Activated T-helper 1 cell treated with anti-CD3 and anti-CD28 coated beads, Interleukin-12 subunit alpha, Interleukin-12 subunit beta, Interleukin-2, Interleukin-4 antibody, amounts not matched to agents 30 ng/mL and 10 ng/mL and 1 ng/mL, durations not matched to agents 14 hours and 24 hours and 36 hours (primary cell): ENCODE results near the gene WDR37. TPM values are rescaled to one million over a fixed set of nuclear protein-coding genes. Genes with fewer than 3 reads are reported as not detected.
A peak's percentile ranks its signal among the peaks of the same experiment; 100 is the strongest.

ENCODE experiments used
- DNase-seq: peaks from one replicate; pipeline ENCODE4 v3.0.0; 2021; ENCODE audit warnings: low spot score
- H3K27ac Mint-ChIP-seq: one replicate; pipeline ENCODE4 v1.8.0; 2021; ENCODE audit warnings: mild to moderate bottlenecking, mixed read lengths
- H3K27me3 Mint-ChIP-seq: one replicate; pipeline ENCODE4 v1.8.0; 2022; ENCODE audit warnings: mild to moderate bottlenecking, moderate library complexity, mixed read lengths; ENCODE audit not compliant: insufficient read depth
- H3K36me3 Mint-ChIP-seq: one replicate; pipeline ENCODE4 v1.8.0; 2021; ENCODE audit warnings: low read depth, mixed read lengths
- H3K4me1 Mint-ChIP-seq: one replicate; pipeline ENCODE4 v1.8.0; 2021; ENCODE audit warnings: low read depth, mixed read lengths
- H3K4me3 Mint-ChIP-seq: one replicate; pipeline ENCODE4 v1.8.0; 2021; ENCODE audit warnings: mild to moderate bottlenecking, moderate library complexity, mixed read lengths
- H3K9me3 Mint-ChIP-seq: one replicate; pipeline ENCODE4 v1.8.0; 2021; ENCODE audit warnings: mixed read lengths
- intact Hi-C: fragments of 100-400 bp; cut with micrococcal nuclease; formaldehyde crosslinking; loops from one replicate; pipeline ENCODE4 v1.15.1; 2024
- total RNA-seq: library from RNA; stranded (reverse); gene quantifications from 2 replicates; pipeline ENCODE4 v1.2.3, GENCODE V29; 2022

The WDR37 gene
- total RNA-seq, 1 donor from 2014 or later = 19.9 TPM

DNA sequence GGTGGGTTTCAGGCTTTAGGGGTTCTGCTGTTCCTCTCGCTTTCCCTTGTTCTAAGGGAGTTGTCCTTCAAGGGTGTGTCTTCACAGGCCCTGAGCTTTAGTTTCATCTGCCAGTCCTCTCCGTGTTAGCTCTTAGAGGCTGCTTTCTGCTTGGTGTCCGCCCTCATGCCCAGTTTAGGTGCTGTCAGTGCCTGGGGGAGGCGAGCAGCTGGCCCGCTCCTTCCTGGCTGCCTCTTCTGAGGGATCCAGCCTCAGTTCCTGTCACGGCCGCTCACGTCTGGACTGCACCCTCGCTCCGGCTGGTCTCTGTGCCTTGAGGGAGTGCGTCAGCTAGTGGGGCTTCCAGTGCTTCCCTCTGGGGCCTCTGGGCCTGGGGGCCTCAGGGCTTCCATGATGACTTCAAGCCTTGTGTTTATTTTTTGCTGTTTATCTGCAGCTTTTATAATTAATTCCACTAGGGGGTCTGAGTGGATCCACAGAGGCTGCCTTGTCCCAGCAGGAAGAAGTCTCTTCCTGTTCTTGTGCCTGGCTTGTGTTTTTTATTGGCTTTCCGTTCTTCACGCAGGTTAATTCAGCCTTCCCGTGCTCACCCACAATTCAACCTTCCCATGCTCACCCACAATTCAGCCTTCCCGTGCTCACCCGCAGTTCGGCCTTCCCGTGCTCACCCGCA, 33.0 kb downstream of the WDR37 start:
- Mint-ChIP-seq H3K27me3 (peaks cover 3% of the 10 kb centered on the region), H3K4me1 (peaks cover 7% of the 10 kb centered on the region), H3K27ac (peak overlapping the region; percentile 20), H3K4me3 (no peak overlapping the region), H3K9me3 (no peaks in the 10 kb centered on the region), H3K36me3 (peaks cover 49% of the 10 kb centered on the region)
- intact Hi-C loops = no loop called here
- DNase-seq = no peak

DNA sequence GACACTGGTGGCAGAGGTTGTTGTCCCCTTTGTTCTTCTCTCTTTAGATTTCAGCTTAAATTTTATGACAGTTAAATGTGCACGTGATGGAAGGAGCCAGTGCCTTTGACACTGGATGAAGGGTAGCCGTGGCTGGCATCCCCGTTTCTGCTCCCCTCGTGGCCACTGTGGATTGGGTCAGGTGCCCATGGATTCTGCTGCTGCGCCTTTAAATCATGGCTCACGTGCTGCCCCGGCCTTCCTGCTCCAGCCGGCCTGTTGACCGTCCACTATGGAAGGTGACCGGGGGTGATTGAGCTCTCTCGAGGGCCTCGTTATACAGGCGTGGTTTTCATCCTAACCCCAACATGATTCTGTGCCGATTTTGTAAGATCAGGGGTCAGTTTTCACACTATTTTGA, 34.5 kb downstream of the WDR37 start:
- H3K4me3 Mint-ChIP-seq = no peak overlapping the region
- intact Hi-C loops = loop anchor here (5.0 kb wide), 1 partner anchor 808 kb away; no protein-coding TSS in a partner anchor
- peaks cover 41% of the 10 kb centered on the region for H3K36me3 Mint-ChIP-seq
- no peak overlapping the region for H3K27ac Mint-ChIP-seq
- H3K9me3 Mint-ChIP-seq = no peaks in the 10 kb centered on the region
- peaks cover 3% of the 10 kb centered on the region for H3K27me3 Mint-ChIP-seq
- DNase-seq = no peak
- peaks cover 7% of the 10 kb centered on the region for H3K4me1 Mint-ChIP-seq

DNA sequence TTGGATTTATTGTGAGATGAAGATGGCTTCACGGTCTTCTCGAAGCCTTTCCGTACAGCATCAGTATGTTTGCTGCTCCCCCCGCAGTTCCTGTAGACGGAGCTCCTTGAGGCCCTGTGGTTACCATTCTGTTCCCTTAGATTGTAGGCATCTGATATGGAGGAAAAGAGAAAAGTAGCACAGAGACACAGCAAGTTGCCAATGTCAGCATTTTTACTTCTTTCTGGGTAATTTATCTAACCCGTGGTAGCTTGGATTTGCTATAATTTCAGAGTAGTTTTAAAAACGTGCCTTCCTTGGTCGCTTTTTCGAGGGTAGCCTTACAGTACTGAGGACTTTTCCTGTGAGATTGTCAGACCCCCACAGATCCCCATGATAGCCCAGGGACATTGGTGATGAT, 37.5 kb downstream of the WDR37 start:
- Mint-ChIP-seq H3K4me1 (no peaks in the 10 kb centered on the region), H3K27ac (no peak overlapping the region), H3K36me3 (peaks cover 24% of the 10 kb centered on the region), H3K27me3 (peaks cover 3% of the 10 kb centered on the region), H3K4me3 (no peak overlapping the region), H3K9me3 (no peaks in the 10 kb centered on the region)
- intact Hi-C loops = loop anchor here (1.0 to 5.0 kb wide), 6 partner anchors 9 to 811 kb away; partner anchors contain the start of gene WDR37
- no peak for DNase-seq

DNA sequence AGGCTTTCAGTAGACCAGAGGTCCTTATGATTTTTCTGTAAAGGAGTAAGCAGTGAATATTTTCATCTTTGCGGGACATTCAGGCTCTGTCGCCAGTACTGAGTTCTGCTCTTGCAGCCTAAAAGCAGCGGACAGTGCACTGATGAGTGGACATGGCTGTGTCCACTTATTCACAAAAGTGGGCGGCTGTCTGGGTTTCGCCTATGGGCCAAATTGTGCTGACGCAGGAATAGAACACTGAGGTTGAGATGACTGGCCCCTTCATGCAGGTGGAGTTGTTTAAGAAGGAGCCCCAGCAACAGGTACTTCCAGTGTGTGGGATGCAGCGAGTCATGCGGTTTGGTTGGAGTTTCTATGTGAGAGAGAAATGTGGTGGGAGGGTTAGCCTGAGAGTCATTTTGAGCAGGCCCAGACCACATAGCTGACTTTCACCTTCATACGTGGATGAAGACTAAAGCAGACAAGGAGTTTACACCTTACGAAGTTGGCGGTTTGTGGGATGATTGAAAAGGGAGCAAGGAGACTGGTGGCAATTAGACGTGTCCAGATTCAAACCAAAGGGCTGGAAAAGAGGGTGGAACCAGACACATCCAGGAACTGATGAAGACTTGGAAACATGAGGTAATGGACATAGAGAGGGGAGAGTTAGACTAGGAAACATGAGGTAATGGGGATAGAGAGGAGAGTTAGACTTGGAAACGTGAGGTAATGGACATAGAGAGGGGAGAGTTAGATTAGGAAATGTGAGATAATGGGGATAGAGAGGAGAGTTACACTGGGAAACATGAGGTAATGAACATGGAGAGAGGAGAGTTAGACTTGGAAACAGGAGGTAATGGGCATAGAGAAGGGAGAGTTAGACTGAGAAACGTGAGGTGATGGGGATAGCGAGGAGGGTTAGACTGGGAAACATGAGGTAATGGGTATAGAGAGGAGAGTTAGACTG, 38.2 kb downstream of the WDR37 start:
- Mint-ChIP-seq H3K9me3 (no peaks in the 10 kb centered on the region), H3K27ac (no peak overlapping the region), H3K4me1 (peaks cover 5% of the 10 kb centered on the region), H3K4me3 (no peak overlapping the region), H3K36me3 (peaks cover 30% of the 10 kb centered on the region), H3K27me3 (peaks cover 3% of the 10 kb centered on the region)
- intact Hi-C loops = loop anchor here (1.0 to 5.0 kb wide), 6 partner anchors 8 to 812 kb away; partner anchors contain the start of gene WDR37
- peak; percentile 28 for DNase-seq

DNA sequence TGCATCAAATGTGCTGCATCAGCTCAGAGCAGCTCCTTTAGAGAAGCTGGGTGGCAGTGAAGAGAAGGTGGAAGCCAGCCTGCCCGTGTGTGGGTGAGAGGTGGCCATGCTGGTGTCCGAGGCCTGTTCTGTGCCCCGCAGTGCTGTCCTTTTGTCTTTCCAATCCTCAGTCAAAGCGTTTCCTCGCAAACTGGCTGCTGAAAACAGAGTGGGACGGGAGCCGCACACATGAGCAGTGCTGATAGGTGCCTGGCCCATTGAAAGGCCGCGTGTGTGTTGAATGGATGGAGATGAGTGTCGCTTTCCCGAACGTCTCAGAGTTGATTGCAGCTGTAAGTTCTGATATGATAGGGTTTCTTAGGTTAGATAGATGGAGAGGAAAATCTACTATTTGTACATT, 39.3 kb downstream of the WDR37 start:
- Mint-ChIP-seq H3K9me3 (no peaks in the 10 kb centered on the region), H3K36me3 (peaks cover 30% of the 10 kb centered on the region), H3K4me3 (no peak overlapping the region), H3K27ac (no peak overlapping the region), H3K27me3 (peaks cover 3% of the 10 kb centered on the region), H3K4me1 (peaks cover 9% of the 10 kb centered on the region)
- no peak for DNase-seq
- intact Hi-C loops = loop anchor here (2.0 kb wide), 1 partner anchor 27 kb away; no protein-coding TSS in a partner anchor

DNA sequence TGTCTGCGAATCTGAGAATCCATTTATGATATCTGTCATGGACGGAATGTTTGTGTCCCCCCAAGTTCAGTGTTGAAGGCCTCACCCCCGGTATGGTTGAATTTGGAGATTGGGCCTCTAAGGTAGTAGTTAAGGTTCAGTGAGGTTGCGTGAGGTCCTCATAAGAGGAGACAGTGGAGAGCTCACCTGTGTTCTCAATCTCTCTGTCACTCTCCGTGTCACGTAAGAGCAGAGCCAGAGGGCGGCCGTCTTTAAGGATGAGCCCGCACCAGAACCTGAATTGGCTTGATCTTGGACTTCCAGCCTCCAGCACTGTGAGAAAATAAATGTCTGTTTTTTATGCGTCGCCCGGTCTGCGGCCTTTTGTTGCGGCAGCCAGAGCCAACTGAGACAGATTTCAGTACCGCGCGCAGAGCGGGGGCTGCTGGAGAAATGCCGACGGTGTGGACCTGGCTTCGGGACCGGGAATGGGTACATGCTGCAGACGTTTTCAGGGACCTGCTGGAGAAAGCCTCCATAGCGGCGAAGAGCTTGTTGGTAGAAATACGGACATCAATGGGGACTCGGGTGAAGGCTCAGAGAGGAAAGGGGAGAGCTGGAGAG, 40.2 kb downstream of the WDR37 start:
- intact Hi-C loops = no loop called here
- Mint-ChIP-seq H3K27me3 (peaks cover 3% of the 10 kb centered on the region), H3K4me3 (no peak overlapping the region), H3K9me3 (no peaks in the 10 kb centered on the region), H3K4me1 (peaks cover 10% of the 10 kb centered on the region), H3K36me3 (peaks cover 23% of the 10 kb centered on the region), H3K27ac (no peak overlapping the region)
- no peak for DNase-seq

DNA sequence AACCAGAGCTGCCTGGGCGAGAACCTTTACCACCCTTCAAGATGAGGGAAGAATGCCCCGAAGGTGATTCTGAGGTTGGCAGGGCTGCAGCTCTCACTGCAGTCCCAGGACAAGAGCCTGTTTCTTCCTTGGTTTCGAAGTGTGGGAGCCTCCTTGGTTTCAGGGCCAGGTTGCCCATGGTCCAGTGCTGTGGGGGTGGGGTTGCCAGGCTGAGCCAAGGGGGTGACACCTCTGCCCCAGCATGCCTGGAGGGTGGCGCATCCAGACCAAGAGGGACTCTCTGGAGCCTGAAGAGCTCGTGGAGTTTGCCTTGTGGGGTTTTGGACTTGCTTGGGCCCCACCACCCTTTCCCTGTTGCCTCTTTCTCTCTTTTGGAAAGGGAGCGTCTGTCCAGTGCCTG, 41.3 kb downstream of the WDR37 start:
- no peaks in the 10 kb centered on the region for H3K9me3 Mint-ChIP-seq
- DNase-seq = no peak
- peaks cover 20% of the 10 kb centered on the region for H3K4me1 Mint-ChIP-seq
- H3K36me3 Mint-ChIP-seq = peaks cover 31% of the 10 kb centered on the region
- no peak overlapping the region for H3K4me3 Mint-ChIP-seq
- H3K27ac Mint-ChIP-seq = no peak overlapping the region
- H3K27me3 Mint-ChIP-seq = peaks cover 3% of the 10 kb centered on the region
- intact Hi-C loops = no loop called here

DNA sequence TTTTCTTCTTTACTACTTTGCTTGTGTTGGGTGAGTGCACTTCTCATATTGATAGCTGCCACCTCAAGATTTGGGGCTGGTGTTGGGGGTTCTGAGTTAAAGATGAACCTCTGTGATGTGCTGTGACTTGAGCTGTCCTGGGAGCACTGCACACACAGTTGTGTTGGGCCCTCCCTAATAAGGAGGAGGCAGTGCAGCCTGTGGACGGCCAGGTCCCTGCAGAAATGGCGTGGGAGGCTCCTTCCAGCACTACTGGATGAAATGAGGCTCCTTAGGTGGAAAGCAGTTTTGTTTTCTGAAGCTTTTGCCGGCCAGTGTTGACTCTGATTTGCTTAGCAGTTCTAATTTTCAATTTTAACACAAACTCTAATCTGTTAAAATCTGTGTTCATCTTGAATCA, 44.0 kb downstream of the WDR37 start:
- H3K9me3 Mint-ChIP-seq = no peaks in the 10 kb centered on the region
- peaks cover 29% of the 10 kb centered on the region for H3K4me1 Mint-ChIP-seq
- H3K36me3 Mint-ChIP-seq = peaks cover 50% of the 10 kb centered on the region
- no peak overlapping the region for H3K27ac Mint-ChIP-seq
- no peak overlapping the region for H3K4me3 Mint-ChIP-seq
- intact Hi-C loops = no loop called here
- H3K27me3 Mint-ChIP-seq = no peaks in the 10 kb centered on the region
- no peak for DNase-seq

DNA sequence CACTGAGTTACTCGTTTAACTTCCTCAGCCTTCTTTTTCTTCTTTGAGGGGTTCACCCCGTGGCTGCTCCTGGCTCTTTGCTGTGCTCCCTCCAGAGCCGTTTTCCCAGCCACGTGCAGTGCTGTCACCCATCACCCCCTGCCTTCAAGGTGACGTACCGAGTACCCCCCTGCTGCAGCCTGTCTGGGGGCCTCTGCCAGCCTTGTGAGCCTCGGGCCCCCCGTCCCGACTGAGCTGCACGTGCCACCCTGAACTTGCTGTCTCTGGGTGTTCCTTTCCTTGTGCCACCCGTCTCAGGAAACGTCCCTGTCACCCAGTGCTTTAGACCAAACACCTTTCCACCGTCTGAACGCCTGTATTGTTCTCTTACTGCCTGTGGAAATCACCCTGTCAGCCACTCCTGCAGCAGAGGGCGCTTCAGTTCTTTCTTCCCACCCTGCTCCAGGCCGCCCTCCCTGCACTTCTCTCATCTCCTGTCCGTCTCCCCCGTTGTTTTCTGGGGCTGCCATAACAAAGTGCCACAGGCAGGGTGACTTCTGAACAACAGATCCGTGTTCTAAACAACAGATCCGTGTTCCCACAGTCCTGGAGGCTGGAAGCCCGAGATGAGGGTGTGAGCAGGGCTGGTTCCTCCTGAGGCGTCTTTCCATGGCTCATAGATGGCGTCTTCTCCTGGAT, 44.6 kb downstream of the WDR37 start:
- H3K9me3 Mint-ChIP-seq = no peaks in the 10 kb centered on the region
- H3K27ac Mint-ChIP-seq = no peak overlapping the region
- H3K36me3 Mint-ChIP-seq = peaks cover 55% of the 10 kb centered on the region
- intact Hi-C loops = no loop called here
- no peak for DNase-seq
- H3K27me3 Mint-ChIP-seq = no peaks in the 10 kb centered on the region
- no peak overlapping the region for H3K4me3 Mint-ChIP-seq
- peaks cover 29% of the 10 kb centered on the region for H3K4me1 Mint-ChIP-seq

DNA sequence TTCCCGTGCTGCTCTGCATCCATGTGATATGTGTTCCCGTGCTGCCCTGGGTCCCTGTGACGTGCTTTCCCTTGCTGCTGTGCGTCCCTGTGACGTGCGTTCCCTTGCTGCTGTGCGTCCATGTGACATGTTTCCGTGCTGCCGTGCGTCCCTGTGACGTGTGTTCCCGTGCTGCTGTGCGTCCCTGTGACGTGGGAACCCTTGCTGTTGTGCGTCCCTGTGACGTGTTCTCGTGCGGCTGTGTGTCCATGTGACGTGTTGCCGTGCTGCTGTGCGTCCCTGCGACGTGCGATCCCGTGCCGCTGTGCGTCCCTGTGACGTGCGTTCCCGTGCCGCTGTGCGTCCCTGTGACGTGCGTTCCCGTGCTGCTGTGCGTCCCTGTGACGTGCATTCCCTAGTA, 45.8 kb downstream of the WDR37 start:
- Mint-ChIP-seq H3K27ac (no peak overlapping the region), H3K36me3 (peaks cover 64% of the 10 kb centered on the region), H3K4me3 (no peak overlapping the region), H3K4me1 (peaks cover 34% of the 10 kb centered on the region), H3K9me3 (no peaks in the 10 kb centered on the region), H3K27me3 (no peaks in the 10 kb centered on the region)
- DNase-seq = no peak
- intact Hi-C loops = loop anchor here (1.0 kb wide), 2 partner anchors 8 kb away; no protein-coding TSS in a partner anchor

DNA sequence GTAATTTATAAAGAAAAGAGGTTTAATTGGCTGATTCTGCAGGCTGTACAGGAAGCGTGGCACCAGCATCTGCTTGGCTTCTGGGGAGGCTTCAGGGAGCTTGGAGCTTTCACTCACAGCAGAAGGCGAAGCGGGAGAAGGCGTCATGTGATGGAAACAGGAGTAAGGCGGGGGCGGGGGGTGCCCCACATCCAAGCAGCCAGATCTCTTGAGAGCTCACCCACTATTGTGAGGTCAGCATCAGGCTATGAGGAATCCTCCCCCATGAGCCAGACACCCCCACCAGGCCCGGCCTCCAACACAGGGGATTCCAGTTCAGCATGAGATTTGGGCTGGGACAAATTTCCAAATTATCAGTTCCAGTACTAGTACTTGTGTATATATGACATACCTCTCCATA, 46.2 kb downstream of the WDR37 start:
- Mint-ChIP-seq H3K27ac (peak overlapping the region; percentile 55), H3K36me3 (peaks cover 64% of the 10 kb centered on the region), H3K4me3 (no peak overlapping the region), H3K9me3 (no peaks in the 10 kb centered on the region), H3K4me1 (peaks cover 34% of the 10 kb centered on the region), H3K27me3 (no peaks in the 10 kb centered on the region)
- no peak for DNase-seq
- intact Hi-C loops = loop anchor here (1.0 kb wide), 2 partner anchors 8 kb away; no protein-coding TSS in a partner anchor

DNA sequence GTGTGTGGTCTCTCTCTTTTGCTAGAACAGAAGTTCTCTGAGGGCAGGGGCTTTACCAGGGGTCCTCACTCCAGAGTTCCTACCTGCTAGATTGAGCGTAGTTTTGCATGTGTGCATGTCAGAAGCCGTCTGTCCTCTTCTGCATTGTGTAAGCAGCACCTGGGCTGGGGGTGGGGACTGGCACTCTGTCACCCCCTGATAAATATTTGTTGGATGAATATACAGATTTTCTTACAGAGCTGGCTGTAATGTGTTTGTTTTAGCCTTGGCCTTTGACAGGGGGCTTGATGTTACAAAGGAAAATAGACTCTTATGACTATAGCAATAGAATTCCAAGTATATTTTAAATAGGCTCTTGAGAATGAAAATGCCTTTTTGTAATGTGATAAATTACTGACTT, 46.6 kb downstream of the WDR37 start:
- Mint-ChIP-seq H3K36me3 (peaks cover 66% of the 10 kb centered on the region), H3K4me1 (peaks cover 39% of the 10 kb centered on the region), H3K27ac (peak overlapping the region; percentile 49), H3K9me3 (no peaks in the 10 kb centered on the region), H3K4me3 (no peak overlapping the region), H3K27me3 (no peaks in the 10 kb centered on the region)
- intact Hi-C loops = loop anchor here (1.0 kb wide), 2 partner anchors 7 to 9 kb away; no protein-coding TSS in a partner anchor
- DNase-seq = no peak
